B cell (primary cell): Measurements from ENCODE around the gene PTGER2. TPM values are rescaled to one million over a fixed set of nuclear protein-coding genes. Genes with fewer than 3 reads are reported as not detected.

ENCODE experiments used
- ATAC-seq: fragments of 200-7000 bp; cut with Tn5 transposase; one replicate; pipeline ENCODE4 v1.10.0; 2021; ENCODE audit warnings: low read depth, mild to moderate bottlenecking, moderate number of reproducible peaks, moderate library complexity
- CTCF ChIA-PET: fragments of 350-600 bp; sonication (Branson Sonifier 250); formaldehyde crosslinking; loops from one replicate; lab custom pipeline; 2021; ENCODE audit warnings: antibody characterized with exemption, inconsistent platforms; lab: Charles Lee
- POLR2A ChIA-PET: fragments of 350-600 bp; sonication (Branson Sonifier 250); formaldehyde crosslinking; loops from one replicate; lab custom pipeline; 2021; ENCODE audit warnings: antibody characterized with exemption; lab: Charles Lee
- DNase-seq: peaks from one replicate; pipeline ENCODE4 v3.0.0; 2013
- H2AFZ ChIP-seq: 2 replicates; pipeline ENCODE4 v1.6.1; 2012; ENCODE audit warnings: mild to moderate bottlenecking, low read depth, low read length; ENCODE audit not compliant: insufficient read depth, poor library complexity, severe bottlenecking
- H3K27ac ChIP-seq, 2 donors: 1 replicate in 1 of 2; 2 replicates in 1 of 2; pipeline ENCODE4 v1.5.1; 2012 to 2013; ENCODE audit warnings: low read length in 2 of 2, mild to moderate bottlenecking in 2 of 2, moderate library complexity in 1 of 2
- H3K27me3 ChIP-seq, 4 experiments: fragments of 200-600 bp in 1 of 4; sonication (generic) in 1 of 4; replicated peaks in 1 of 4; 1 replicate in 2 of 4; 2 replicates in 2 of 4; pipeline versions ENCODE4 v1.6.1 to v1.7.0; 2013 to 2016; ENCODE audit warnings: low read length in 3 of 4, mild to moderate bottlenecking in 2 of 4, mixed read lengths in 1 of 4, moderate library complexity in 1 of 4; ENCODE audit not compliant: insufficient read depth in 4 of 4, control insufficient read depth in 3 of 4; ENCODE audit errors: control extremely low read depth in 1 of 4
- H3K36me3 ChIP-seq, 2 experiments: replicated peaks in 1 of 2; 1 replicate in 1 of 2; 2 replicates in 1 of 2; pipeline versions ENCODE4 v1.6.1 to v1.7.1; 2013; ENCODE audit warnings: low read length in 1 of 2; ENCODE audit not compliant: insufficient read depth in 2 of 2, control insufficient read depth in 1 of 2; ENCODE audit errors: control extremely low read depth in 1 of 2, extremely low read depth in 1 of 2
- H3K4me1 ChIP-seq, 2 donors: fragments of 200-600 bp in 1 of 2; sonication (generic) in 1 of 2; 1 replicate in 1 of 2; 2 replicates in 1 of 2; pipeline versions ENCODE4 v1.5.1 to v1.6.1; 2013 to 2017; ENCODE audit warnings: low read length in 2 of 2; ENCODE audit not compliant: control insufficient read depth in 2 of 2, insufficient read depth in 2 of 2
- H3K4me2 ChIP-seq: replicated peaks from 2 replicates; pipeline ENCODE3; 2012; ENCODE audit warnings: mild to moderate bottlenecking, low read depth, low read length; ENCODE audit not compliant: poor library complexity, severe bottlenecking
- H3K4me3 ChIP-seq, 5 experiments: fragments of 200-600 bp in 1 of 5; sonication (generic) in 1 of 5; 1 replicate in 3 of 5; 2 replicates in 2 of 5; pipeline versions ENCODE4 v1.5.1 to v1.7.0; 2011 to 2016; ENCODE audit warnings: low read length in 4 of 5, mild to moderate bottlenecking in 4 of 5, low read depth in 2 of 5, control low read depth in 1 of 5, moderate library complexity in 1 of 5; ENCODE audit not compliant: insufficient read depth in 1 of 5; ENCODE audit errors: control extremely low read depth in 1 of 5, extremely low read depth in 1 of 5
- H3K79me2 ChIP-seq: fragments of 200-600 bp; sonication (generic); one replicate; pipeline ENCODE4 v1.6.0; 2016; ENCODE audit warnings: low read length; ENCODE audit not compliant: control insufficient read depth, insufficient read depth
- H3K9ac ChIP-seq: fragments of 200-600 bp; sonication (generic); 2 replicates; pipeline ENCODE4 v1.6.1; 2017; ENCODE audit warnings: mild to moderate bottlenecking, low read length, moderate library complexity
- H3K9me3 ChIP-seq, 3 donors: one replicate each; pipeline versions ENCODE4 v1.6.1 to v1.7.1; 2013; ENCODE audit warnings: low read length in 2 of 3; ENCODE audit not compliant: control insufficient read depth in 2 of 3, insufficient read depth in 1 of 3; ENCODE audit errors: control extremely low read depth in 1 of 3
- H4K20me1 ChIP-seq: 2 replicates; pipeline ENCODE4 v1.6.0; 2012; ENCODE audit warnings: mild to moderate bottlenecking, low read length; ENCODE audit not compliant: insufficient read depth, control insufficient read depth, poor library complexity, severe bottlenecking
- H3K27ac Mint-ChIP-seq: one replicate; pipeline ENCODE4 v1.8.0; 2021; ENCODE audit warnings: mixed read lengths
- H3K27me3 Mint-ChIP-seq: one replicate; pipeline ENCODE4 v1.8.0; 2021; ENCODE audit warnings: mixed read lengths
- H3K4me1 Mint-ChIP-seq: one replicate; pipeline ENCODE4 v1.8.0; 2021; ENCODE audit warnings: mixed read lengths
- H3K4me3 Mint-ChIP-seq: one replicate; pipeline ENCODE4 v1.8.0; 2021; ENCODE audit warnings: mixed read lengths
- H3K9me3 Mint-ChIP-seq: one replicate; pipeline ENCODE4 v1.8.0; 2022; ENCODE audit warnings: mixed read lengths; ENCODE audit not compliant: insufficient read depth
- CTCF ChIP-seq: fragments of 200-600 bp; IDR thresholded peaks from one replicate; pipeline ENCODE4 v1.8.0; 2022; ENCODE audit warnings: antibody characterized with exemption, mild to moderate bottlenecking
- EZH2 ChIP-seq: IDR thresholded peaks from 2 replicates; pipeline ENCODE4 v1.6.1; 2012; ENCODE audit warnings: borderline replicate concordance, low read depth, mild to moderate bottlenecking, moderate library complexity, low read length; ENCODE audit not compliant: insufficient read depth, poor library complexity, severe bottlenecking
- WGBS: methylation state at CpG from one replicate; pipeline ENCODE4 v1.1.5; 2013; ENCODE audit warnings: missing lambda C conversion rate; ENCODE audit not compliant: insufficient coverage; 5-methylcytosine and 5-hydroxymethylcytosine counted together
- intact Hi-C: fragments of 100-400 bp; cut with micrococcal nuclease; formaldehyde crosslinking; loops from one replicate; pipeline ENCODE4 v1.10.0; 2022
- polyA minus RNA-seq: library from RNA; depleted of rRNA, polyadenylated mRNA; stranded (reverse); fragments of >200 nt; gene quantifications from 2 replicates; pipeline ENCODE4 v1.2.3, GENCODE V29; 2012
- polyA plus RNA-seq: library from polyadenylated mRNA; depleted of rRNA; stranded (reverse); fragments of >200 nt; gene quantifications from 2 replicates; pipeline ENCODE4 v1.2.3, GENCODE V29; 2012
- total RNA-seq, 2 donors: library from RNA; stranded (reverse); fragments of 120-200 nt in 1 of 2; gene quantifications; 1 replicate in 1 of 2; 2 replicates in 1 of 2; pipeline versions ENCODE4 v1.2.3 to v1.2.4, GENCODE V29; 2013 to 2022

The PTGER2 gene
- total RNA-seq: 0.32 and 0.44 TPM in 2 replicates
- 0.44 TPM for total RNA-seq (2013)
- polyA plus RNA-seq: 0.78 and 0.92 TPM in 2 replicates
- polyA minus RNA-seq: 0.69 and 1.2 TPM in 2 replicates

- ATAC-seq: peak; percentile 56
- DNase-seq: peak; percentile 58
- Histone ChIP-seq H3K36me3 (no peaks in the 10 kb centered on the region), H4K20me1 (no peaks in the 10 kb centered on the region), H3K4me2 (peak within 1 kb of the TSS; percentile 92), H3K79me2 (no peaks in the 10 kb centered on the region), H3K9me3 (peaks cover 0 to 7% (median 2%) of the 10 kb centered on the region in 3 donors), H3K4me1 (peaks cover 49 to 57% of the 10 kb centered on the region in 2 donors), H3K4me3 (peak within 1 kb of the TSS; percentile 37 to 54 (median 50)), H2AFZ (peak within 1 kb of the TSS; percentile 41), H3K27me3 (peaks cover 0 to 77% (median 52%) of the 10 kb centered on the region in 4 experiments), H3K9ac (peak within 1 kb of the TSS; percentile 64), H3K27ac (no peak within 1 kb of the TSS)
- H3K27me3 Mint-ChIP-seq: peaks cover 57% of the 10 kb centered on the region
- intact Hi-C loops: loop anchor here (5.0 kb wide), 1 partner anchor 238 kb away; the partner anchor contains the start of genes GPR137C and TXNDC16
- H3K9me3 Mint-ChIP-seq: no peaks in the 10 kb centered on the region
- H3K27ac Mint-ChIP-seq: peak within 1 kb of the TSS; percentile 3
- TF ChIP-seq CTCF (no peak), EZH2 (no peak)
- H3K4me3 Mint-ChIP-seq: peak within 1 kb of the TSS; percentile 95
- H3K4me1 Mint-ChIP-seq: peaks cover 49% of the 10 kb centered on the region
- POLR2A ChIA-PET: no interaction called here
- WGBS: 1% methylated on average over 72 of the region's 73 CpGs
- CTCF ChIA-PET: interaction anchor here (1.1 kb wide), 1 partner anchor 9 kb away, joined by 3 read pairs; no protein-coding TSS in a partner anchor
Measured at GRCh38 chr14:52313903-52314594, at the start of gene PTGER2. TSS of gene PTGER2 (plus strand) at chr14:52314312. CDS start at chr14:52314549, 237 bp downstream.

GRCh38 chr14:52265253-52265652, 48.9 kb upstream of the PTGER2 start:
- Mint-ChIP-seq H3K4me1 (peaks cover 42% of the 10 kb centered on the region), H3K9me3 (no peaks in the 10 kb centered on the region), H3K4me3 (no peak overlapping the region), H3K27me3 (peaks cover 48% of the 10 kb centered on the region), H3K27ac (no peak overlapping the region)
- intact Hi-C loops: no loop called here
- peaks cover 0 to 9% (median 0%) of the 10 kb centered on the region in 3 donors for H3K9me3 ChIP-seq
- H2AFZ ChIP-seq: no peak overlapping the region
- H3K4me3 ChIP-seq: no peak overlapping the region
- peaks cover 34 to 43% of the 10 kb centered on the region in 2 donors for H3K4me1 ChIP-seq
- no peaks in the 10 kb centered on the region for H4K20me1 ChIP-seq
- WGBS: 5% methylated on average over 5 of the region's 5 CpGs
- H3K36me3 ChIP-seq: no peaks in the 10 kb centered on the region
- ATAC-seq: no peak
- H3K9ac ChIP-seq: no peak overlapping the region
- H3K27ac ChIP-seq: no peak overlapping the region
- POLR2A ChIA-PET: no interaction called here
- no peak overlapping the region for H3K4me2 ChIP-seq
- CTCF ChIA-PET: no interaction called here
- peaks cover 0 to 37% (median 28%) of the 10 kb centered on the region in 4 experiments for H3K27me3 ChIP-seq
- no peak for DNase-seq
- TF ChIP-seq CTCF (no peak), EZH2 (no peak)
- H3K79me2 ChIP-seq: no peaks in the 10 kb centered on the region
